Naive thymus-derived CD4-positive, alpha-beta T cell (primary cell): ENCODE measurements around the gene COL23A1. TPM values are rescaled to one million over a fixed set of nuclear protein-coding genes. Genes with fewer than 3 reads are reported as not detected.

Experiments used
- ATAC-seq: fragments of 150-1000 bp; cut with Tn5 transposase; 2 replicates; pipeline ENCODE4 v1.10.0; 2021; ENCODE audit warnings: mild to moderate bottlenecking, moderate library complexity
- CTCF ChIA-PET: fragments of 350-600 bp; sonication (Branson Sonifier 250); formaldehyde crosslinking; loops from one replicate; lab custom pipeline; 2021; ENCODE audit warnings: antibody characterized with exemption; lab: Charles Lee
- POLR2A ChIA-PET: fragments of 350-600 bp; sonication (Branson Sonifier 250); formaldehyde crosslinking; loops from one replicate; lab custom pipeline; 2021; ENCODE audit warnings: antibody characterized with exemption, inconsistent platforms; lab: Charles Lee
- DNase-seq, 9 donors: peaks; one replicate each; pipeline versions ENCODE4 v3.0.0 to v3.0.0-alpha.2; 2020 to 2022; ENCODE audit warnings: mixed read lengths in 1 of 9
- H3K27ac ChIP-seq: one replicate; pipeline ENCODE4 v1.7.0; 2013; ENCODE audit warnings: mild to moderate bottlenecking, low read depth, low read length, moderate library complexity
- H3K27me3 ChIP-seq, 2 donors: one replicate each; pipeline ENCODE4 v1.7.0; 2013; ENCODE audit warnings: low read length in 2 of 2, mild to moderate bottlenecking in 2 of 2, moderate library complexity in 2 of 2; ENCODE audit not compliant: control insufficient read depth in 2 of 2, insufficient read depth in 2 of 2
- H3K36me3 ChIP-seq, 3 experiments: 1 replicate in 2 of 3; 2 replicates in 1 of 3; pipeline ENCODE4 v1.7.0; 2013; ENCODE audit warnings: low read length in 3 of 3, mild to moderate bottlenecking in 3 of 3, moderate library complexity in 1 of 3; ENCODE audit not compliant: insufficient read depth in 3 of 3, control insufficient read depth in 2 of 3
- H3K4me1 ChIP-seq, 2 donors: one replicate each; pipeline ENCODE4 v1.7.0; 2013; ENCODE audit warnings: low read length in 2 of 2, mild to moderate bottlenecking in 2 of 2, moderate library complexity in 1 of 2; ENCODE audit not compliant: control insufficient read depth in 2 of 2, insufficient read depth in 2 of 2
- H3K4me3 ChIP-seq: 2 replicates; pipeline ENCODE4 v1.7.0; 2013; ENCODE audit warnings: mild to moderate bottlenecking, low read length
- H3K9me3 ChIP-seq, 3 experiments: 1 replicate in 2 of 3; 2 replicates in 1 of 3; pipeline ENCODE4 v1.7.0; 2013; ENCODE audit warnings: low read length in 3 of 3; ENCODE audit not compliant: control insufficient read depth in 2 of 3
- H3K27ac Mint-ChIP-seq, 9 donors: one replicate each; pipeline ENCODE4 v1.8.0; 2020 to 2022; ENCODE audit warnings: mixed read lengths in 9 of 9, mild to moderate bottlenecking in 8 of 9, moderate library complexity in 5 of 9, inconsistent platforms in 2 of 9
- H3K27me3 Mint-ChIP-seq, 5 donors: one replicate each; pipeline ENCODE4 v1.8.0; 2021 to 2022; ENCODE audit warnings: mixed read lengths in 5 of 5, mild to moderate bottlenecking in 1 of 5
- H3K36me3 Mint-ChIP-seq, 5 donors: one replicate each; pipeline ENCODE4 v1.8.0; 2020 to 2022; ENCODE audit warnings: mixed read lengths in 5 of 5, mild to moderate bottlenecking in 3 of 5, inconsistent platforms in 1 of 5
- H3K4me1 Mint-ChIP-seq, 7 donors: one replicate each; pipeline ENCODE4 v1.8.0; 2020 to 2022; ENCODE audit warnings: mixed read lengths in 7 of 7, mild to moderate bottlenecking in 3 of 7, inconsistent platforms in 1 of 7
- H3K4me3 Mint-ChIP-seq, 10 donors: one replicate each; pipeline ENCODE4 v1.8.0; 2020 to 2022; ENCODE audit warnings: mild to moderate bottlenecking in 10 of 10, mixed read lengths in 10 of 10, moderate library complexity in 6 of 10, inconsistent platforms in 2 of 10
- H3K9me3 Mint-ChIP-seq, 11 donors: one replicate each; pipeline ENCODE4 v1.8.0; 2020 to 2022; ENCODE audit warnings: mixed read lengths in 11 of 11, mild to moderate bottlenecking in 4 of 11, inconsistent platforms in 1 of 11, moderate library complexity in 1 of 11
- intact Hi-C, 2 donors: fragments of 100-400 bp; cut with micrococcal nuclease; formaldehyde crosslinking; loops; one replicate each; pipeline ENCODE4 v1.15.1; 2023
- polyA plus RNA-seq, 2 donors: library from polyadenylated mRNA; unstranded; fragments of 300-500 nt; fragmentation: Illumina TruSeq; gene quantifications; one replicate each; pipeline ENCODE4 v1.2.3, GENCODE V29; 2021
- total RNA-seq, 6 experiments: library from RNA in 5 of 6; stranded (reverse) in 5 of 6; gene quantifications; 1 replicate in 5 of 6; 2 replicates in 1 of 6; pipeline ENCODE4 v1.2.3 and lab custom pipeline; 2021 to 2026

Gene COL23A1
- total and polyA plus RNA-seq, 7 experiments from 2014 or later = 0.13 to 0.32 (median 0.22) TPM; not detected in 4

- ChIA-PET POLR2A (no interaction called here), CTCF (no interaction called here)
- Mint-ChIP-seq H3K4me1 (no peaks in the 10 kb centered on the region), H3K27ac (no peak overlapping the region), H3K4me3 (no peak overlapping the region), H3K9me3 (peaks cover 0 to 12% (median 6%) of the 10 kb centered on the region in 11 donors), H3K36me3 (peaks cover 0 to 5% (median 4%) of the 10 kb centered on the region in 5 donors), H3K27me3 (peaks cover 0 to 6% (median 0%) of the 10 kb centered on the region in 5 donors)
- Histone ChIP-seq H3K4me1 (no peaks in the 10 kb centered on the region), H3K27me3 (no peaks in the 10 kb centered on the region), H3K4me3 (no peak overlapping the region), H3K27ac (no peak overlapping the region), H3K36me3 (no peaks in the 10 kb centered on the region), H3K9me3 (peaks cover 0 to 5% (median 0%) of the 10 kb centered on the region in 3 experiments)
- intact Hi-C loops = no loop called here
- no peak for DNase-seq
- no peak for ATAC-seq
Measured at GRCh38 chr5:178314961-178315820, 275.0 kb downstream of the COL23A1 start.

GRCh38 chr5:178314061-178314660 is 276.0 kb downstream of the COL23A1 start:
- Histone ChIP-seq H3K27ac (no peak overlapping the region), H3K36me3 (no peaks in the 10 kb centered on the region), H3K4me3 (no peak overlapping the region), H3K27me3 (no peaks in the 10 kb centered on the region), H3K4me1 (no peaks in the 10 kb centered on the region), H3K9me3 (peaks cover 0 to 5% (median 0%) of the 10 kb centered on the region in 3 experiments)
- H3K27ac Mint-ChIP-seq = no peak overlapping the region
- H3K27me3 Mint-ChIP-seq = peaks cover 0 to 6% (median 0%) of the 10 kb centered on the region in 5 donors
- no peaks in the 10 kb centered on the region for H3K4me1 Mint-ChIP-seq
- POLR2A ChIA-PET = no interaction called here
- peaks cover 0 to 5% (median 0%) of the 10 kb centered on the region in 5 donors for H3K36me3 Mint-ChIP-seq
- CTCF ChIA-PET = no interaction called here
- peaks cover 0 to 11% (median 6%) of the 10 kb centered on the region in 11 donors for H3K9me3 Mint-ChIP-seq
- H3K4me3 Mint-ChIP-seq = no peak overlapping the region
- intact Hi-C loops = no loop called here
- DNase-seq (no peak), ATAC-seq (no peak)

GRCh38 chr5:178313316-178313715 is 276.9 kb downstream of the COL23A1 start:
- H3K27ac Mint-ChIP-seq = no peak overlapping the region
- Histone ChIP-seq H3K9me3 (peaks cover 0 to 3% (median 0%) of the 10 kb centered on the region in 3 experiments), H3K27ac (no peak overlapping the region), H3K4me3 (no peak overlapping the region), H3K27me3 (no peaks in the 10 kb centered on the region), H3K36me3 (no peaks in the 10 kb centered on the region), H3K4me1 (no peaks in the 10 kb centered on the region)
- ChIA-PET POLR2A (no interaction called here), CTCF (no interaction called here)
- peaks cover 0 to 11% (median 6%) of the 10 kb centered on the region in 11 donors for H3K9me3 Mint-ChIP-seq
- H3K27me3 Mint-ChIP-seq = peaks cover 0 to 6% (median 0%) of the 10 kb centered on the region in 5 donors
- H3K4me3 Mint-ChIP-seq = no peak overlapping the region
- intact Hi-C loops = no loop called here
- DNase-seq (no peak), ATAC-seq (no peak)
- peaks cover 0 to 5% (median 0%) of the 10 kb centered on the region in 5 donors for H3K36me3 Mint-ChIP-seq
- no peaks in the 10 kb centered on the region for H3K4me1 Mint-ChIP-seq

GRCh38 chr5:178312880-178313282 is 277.3 kb downstream of the COL23A1 start:
- no peak for DNase-seq
- peaks cover 0 to 9% (median 5%) of the 10 kb centered on the region in 11 donors for H3K9me3 Mint-ChIP-seq
- CTCF ChIA-PET = no interaction called here
- POLR2A ChIA-PET = no interaction called here
- H3K27me3 Mint-ChIP-seq = peaks cover 0 to 6% (median 0%) of the 10 kb centered on the region in 5 donors
- intact Hi-C loops = no loop called here
- peaks cover 0 to 5% (median 0%) of the 10 kb centered on the region in 5 donors for H3K36me3 Mint-ChIP-seq
- Histone ChIP-seq H3K27me3 (no peaks in the 10 kb centered on the region), H3K9me3 (no peaks in the 10 kb centered on the region), H3K4me1 (no peaks in the 10 kb centered on the region), H3K27ac (no peak overlapping the region), H3K36me3 (no peaks in the 10 kb centered on the region), H3K4me3 (no peak overlapping the region)
- no peaks in the 10 kb centered on the region for H3K4me1 Mint-ChIP-seq
- ATAC-seq = peak; percentile 79
- H3K4me3 Mint-ChIP-seq = no peak overlapping the region
- H3K27ac Mint-ChIP-seq = no peak overlapping the region

- CTCF ChIA-PET = no interaction called here
- POLR2A ChIA-PET = no interaction called here
- H3K27ac ChIP-seq = no peak overlapping the region
- no peak overlapping the region for H3K4me3 ChIP-seq
- Mint-ChIP-seq H3K4me1 (no peaks in the 10 kb centered on the region), H3K4me3 (no peak overlapping the region), H3K27me3 (peaks cover 0 to 17% (median 6%) of the 10 kb centered on the region in 5 donors), H3K27ac (no peak overlapping the region), H3K9me3 (no peaks in the 10 kb centered on the region), H3K36me3 (no peaks in the 10 kb centered on the region)
- H3K9me3 ChIP-seq = no peaks in the 10 kb centered on the region
- DNase-seq (no peak), ATAC-seq (no peak)
- no peaks in the 10 kb centered on the region for H3K27me3 ChIP-seq
- no peaks in the 10 kb centered on the region for H3K4me1 ChIP-seq
- no peaks in the 10 kb centered on the region for H3K36me3 ChIP-seq
- intact Hi-C loops = no loop called here
Measured at GRCh38 chr5:178310130-178310865, 279.9 kb downstream of the COL23A1 start.

GRCh38 chr5:178309271-178310013 is 280.8 kb downstream of the COL23A1 start:
- Histone ChIP-seq H3K4me3 (no peak overlapping the region), H3K27ac (no peak overlapping the region), H3K36me3 (no peaks in the 10 kb centered on the region), H3K9me3 (no peaks in the 10 kb centered on the region), H3K4me1 (no peaks in the 10 kb centered on the region), H3K27me3 (no peaks in the 10 kb centered on the region)
- H3K27ac Mint-ChIP-seq = peak overlapping the region in 1 of 9 donors; percentile 25
- no peak for ATAC-seq
- POLR2A ChIA-PET = no interaction called here
- no peak for DNase-seq
- no peak overlapping the region for H3K4me3 Mint-ChIP-seq
- peaks cover 0 to 17% (median 8%) of the 10 kb centered on the region in 5 donors for H3K27me3 Mint-ChIP-seq
- no peaks in the 10 kb centered on the region for H3K9me3 Mint-ChIP-seq
- CTCF ChIA-PET = no interaction called here
- intact Hi-C loops = no loop called here
- no peaks in the 10 kb centered on the region for H3K4me1 Mint-ChIP-seq
- no peaks in the 10 kb centered on the region for H3K36me3 Mint-ChIP-seq
